Activated CD4-positive, alpha-beta T cell treated with anti-CD3 and anti-CD28 coated beads, Interleukin-2, amount 50 U/mL, for 1 hour (primary cell): Measurements from ENCODE around the gene NME5.

Experiments used
- DNase-seq: peaks from one replicate; pipeline ENCODE4 v3.0.0-alpha.2; 2020

The NME5 gene

DNA sequence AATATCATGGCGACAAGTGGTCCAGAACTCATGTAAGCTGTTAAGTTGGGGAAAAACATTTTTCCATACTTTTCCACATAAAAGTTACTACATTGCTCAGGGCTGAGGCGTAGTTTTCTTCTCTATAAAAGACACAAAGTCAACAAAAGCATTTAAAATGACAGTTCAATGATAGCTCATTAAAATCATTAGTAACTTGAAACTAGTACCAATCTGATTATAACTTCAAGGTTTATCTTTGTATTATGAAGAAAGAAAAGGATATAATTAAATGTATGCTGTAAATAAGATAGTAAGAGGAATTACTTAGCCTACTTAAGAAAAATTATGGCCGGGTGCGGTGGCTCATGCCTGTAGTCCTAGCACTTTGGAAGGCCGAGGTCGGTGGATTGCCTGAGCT is 9.9 kb downstream of the NME5 start:
- no peak for DNase-seq

DNA sequence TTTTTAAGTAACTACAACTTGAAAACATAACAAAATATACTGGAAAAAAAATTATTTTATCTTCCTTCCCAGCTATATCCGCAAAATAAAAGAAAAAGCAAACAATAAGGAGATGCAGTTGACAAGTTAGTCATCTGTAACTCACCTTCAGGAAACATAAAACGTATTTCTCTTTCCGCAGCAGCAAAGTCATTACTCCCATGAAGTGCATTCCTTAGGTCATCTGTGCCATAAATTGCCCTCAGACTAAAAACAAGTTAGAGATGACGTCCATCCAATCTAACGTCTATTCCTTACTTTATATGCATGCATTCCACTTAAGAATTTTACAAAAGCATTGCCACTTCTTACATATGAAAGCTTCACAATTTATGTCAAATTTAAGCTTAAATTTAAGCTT is 10.9 kb downstream of the NME5 start:
- DNase-seq, result no peak

DNA sequence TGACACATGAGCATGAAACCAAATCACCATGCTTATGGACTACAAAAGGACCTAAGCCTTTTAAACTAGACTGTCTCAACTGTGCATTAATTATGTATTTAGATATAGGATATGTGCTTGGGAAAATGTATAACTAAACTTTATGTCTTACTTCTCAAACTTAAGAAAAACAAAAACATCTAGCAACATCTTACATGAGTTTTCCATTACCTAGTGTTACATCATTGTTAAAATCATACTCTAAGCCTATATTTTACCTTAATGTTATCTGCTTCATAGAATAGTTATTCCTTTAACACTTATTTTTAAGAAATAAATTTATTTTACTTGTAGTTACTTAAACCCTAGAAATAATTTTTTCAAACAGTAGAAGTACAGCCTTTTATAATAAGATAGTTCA is 24.0 kb downstream of the NME5 start:
- DNase-seq, result no peak

DNA sequence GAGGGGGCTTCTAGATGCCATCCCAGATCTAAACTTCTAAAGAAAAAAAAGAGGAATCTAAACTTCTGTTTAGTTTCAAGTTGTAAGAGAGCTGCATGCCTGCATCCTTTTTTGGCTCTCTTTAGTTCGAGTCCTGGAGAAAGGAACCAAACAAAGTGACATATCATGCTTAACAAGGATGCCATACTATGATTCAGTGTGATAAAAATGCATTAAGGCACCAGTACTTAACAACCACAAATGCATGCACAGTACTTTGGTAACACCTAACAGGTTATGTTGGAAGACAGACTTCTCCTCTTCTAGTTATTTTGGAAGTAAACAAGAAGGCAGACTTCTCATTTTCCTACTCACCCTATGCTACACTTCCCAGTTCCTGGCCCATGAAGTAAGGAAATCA is 27.3 kb downstream of the NME5 start:
- DNase-seq, result no peak

DNA sequence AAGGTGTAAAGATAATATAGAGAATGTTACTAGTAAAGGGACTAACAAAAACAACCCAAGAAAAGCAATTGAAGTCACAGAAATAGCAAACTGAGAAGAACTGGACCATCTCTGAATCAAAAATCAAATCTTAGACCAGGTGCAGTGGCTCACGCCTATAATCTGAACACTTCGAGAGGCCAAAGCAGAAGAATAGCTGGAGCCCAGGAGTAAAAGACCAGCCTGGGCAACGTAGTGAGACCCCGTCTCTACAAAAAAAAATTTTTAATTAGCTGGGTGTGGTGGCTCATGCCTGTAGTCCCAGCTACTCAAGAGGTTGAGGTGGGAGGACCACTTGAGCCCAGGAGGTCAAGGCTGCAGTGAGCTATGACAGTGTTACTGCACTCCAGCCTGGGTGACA is 28.0 kb downstream of the NME5 start:
- no peak for DNase-seq

DNA sequence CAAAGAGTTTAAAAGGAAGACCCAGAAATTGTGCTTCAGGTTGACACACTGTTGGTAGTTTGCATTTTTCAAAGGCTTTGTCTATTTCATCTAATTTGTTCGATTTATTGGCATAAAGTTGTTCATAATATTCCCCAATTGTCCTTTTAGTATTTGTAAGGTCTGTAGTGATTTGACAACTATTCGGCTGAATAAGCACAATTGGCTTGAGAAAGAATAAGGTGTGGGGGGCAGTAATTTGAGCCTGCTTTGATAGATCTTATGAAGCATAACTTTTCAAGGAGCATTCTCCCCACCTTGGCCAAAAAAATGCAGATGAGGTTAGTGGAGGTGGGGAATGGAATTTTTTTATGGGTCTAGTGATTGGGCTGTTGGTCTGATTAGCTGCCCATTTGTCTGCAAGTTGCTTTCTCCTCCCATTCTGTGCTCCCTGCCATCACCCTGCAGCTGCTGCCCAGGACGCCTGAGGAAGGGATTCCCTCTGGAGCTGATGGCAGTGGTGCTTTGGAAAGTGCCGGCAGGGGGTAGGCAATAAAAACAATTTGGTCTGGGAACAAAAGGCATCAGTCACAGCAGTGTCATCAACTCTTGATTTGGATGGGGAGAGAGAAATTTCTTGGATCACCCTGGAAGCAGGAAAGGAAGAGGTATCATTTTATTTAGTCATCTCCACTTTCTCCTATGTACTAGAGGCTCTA is 28.8 kb downstream of the NME5 start:
- no peak for DNase-seq

DNA sequence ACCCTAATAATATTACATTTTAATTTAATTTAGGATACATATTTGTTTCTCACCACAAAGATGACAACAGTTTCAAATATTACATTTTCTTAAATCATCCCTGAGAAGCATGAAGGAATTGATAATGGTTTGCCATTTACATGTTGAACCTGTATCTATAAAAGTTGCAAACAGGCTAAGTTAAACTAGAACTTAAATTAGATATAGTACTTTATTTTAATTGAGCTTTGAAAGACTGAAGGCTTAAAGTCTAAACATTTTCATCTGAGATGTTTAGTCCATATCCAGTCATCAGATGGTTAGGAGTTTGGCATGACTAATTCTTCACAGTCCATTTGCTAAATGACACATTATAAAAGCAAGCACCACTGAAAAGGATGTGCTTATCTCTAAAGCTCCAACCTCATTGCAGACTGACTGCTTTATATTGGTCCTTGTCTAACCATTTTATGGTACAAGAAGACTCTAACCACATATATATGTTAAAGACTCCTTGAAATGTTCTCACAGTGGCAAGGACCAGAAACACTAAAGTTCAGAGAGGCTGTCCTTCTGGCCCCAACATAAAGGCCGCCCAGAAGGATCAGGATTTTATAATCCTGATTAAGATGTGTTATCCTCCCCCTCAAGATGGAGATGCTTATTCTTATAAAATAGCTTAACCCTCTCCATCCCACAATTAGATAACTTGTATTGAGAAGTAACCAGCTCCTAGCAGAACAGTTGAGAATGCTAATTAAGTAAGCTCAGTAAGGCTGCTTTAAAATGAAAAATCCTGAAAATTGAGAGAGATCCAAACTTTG is 29.6 kb downstream of the NME5 start:
- DNase-seq, result no peak

DNA sequence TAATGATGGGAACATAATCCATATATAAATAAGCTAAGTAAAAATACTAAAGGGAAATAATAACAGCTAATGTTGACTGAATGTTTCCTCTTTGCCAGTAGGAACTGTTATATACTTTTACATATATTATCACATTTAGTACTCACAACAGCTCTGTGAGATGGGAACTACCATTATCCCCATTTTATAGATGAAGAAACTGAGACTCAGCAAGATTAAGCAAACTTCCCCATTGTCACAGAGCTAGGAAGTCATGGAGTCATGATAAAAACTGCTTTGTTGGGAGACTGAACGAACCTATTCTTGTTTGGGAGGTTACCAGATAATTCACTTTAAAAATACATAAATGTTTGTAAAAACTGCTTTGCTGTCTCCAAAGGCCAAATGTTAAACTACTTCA is 32.0 kb downstream of the NME5 start:
- no peak for DNase-seq

DNA sequence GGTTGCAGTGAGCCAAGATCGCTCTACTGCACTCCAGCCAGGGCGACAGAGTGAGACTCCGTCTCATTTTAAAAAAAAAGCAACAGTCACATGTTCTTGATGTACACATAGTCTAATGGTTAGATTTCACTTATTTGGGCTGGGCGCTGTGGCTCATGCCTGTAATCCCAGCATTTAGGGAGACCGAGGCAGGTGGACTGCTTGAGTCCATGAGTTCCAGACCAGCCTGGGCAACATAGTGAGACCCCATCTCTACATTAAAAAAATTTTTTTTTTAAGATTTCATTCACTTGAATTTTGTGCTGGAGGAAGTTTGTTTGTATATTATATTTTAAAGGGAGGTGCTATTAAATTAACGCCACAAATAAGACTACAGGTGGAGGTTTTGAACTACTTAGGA is 33.5 kb downstream of the NME5 start:
- no peak for DNase-seq

DNA sequence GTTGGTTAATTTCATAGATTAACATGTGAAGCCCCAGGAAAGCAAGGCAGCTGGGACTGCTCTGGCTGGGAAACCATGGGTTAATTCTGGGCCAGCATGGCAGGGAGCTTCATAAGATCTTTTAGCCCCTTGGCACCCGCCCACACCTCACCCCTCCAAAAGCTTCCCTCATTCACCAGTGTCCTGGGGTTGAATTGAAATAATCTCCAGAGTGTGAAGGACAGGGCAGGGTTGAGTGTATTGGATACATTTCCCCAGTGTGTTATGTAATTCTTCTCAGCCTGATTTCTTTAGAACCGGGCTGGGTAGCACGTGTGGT is 36.0 kb downstream of the NME5 start:
- no peak for DNase-seq

DNA sequence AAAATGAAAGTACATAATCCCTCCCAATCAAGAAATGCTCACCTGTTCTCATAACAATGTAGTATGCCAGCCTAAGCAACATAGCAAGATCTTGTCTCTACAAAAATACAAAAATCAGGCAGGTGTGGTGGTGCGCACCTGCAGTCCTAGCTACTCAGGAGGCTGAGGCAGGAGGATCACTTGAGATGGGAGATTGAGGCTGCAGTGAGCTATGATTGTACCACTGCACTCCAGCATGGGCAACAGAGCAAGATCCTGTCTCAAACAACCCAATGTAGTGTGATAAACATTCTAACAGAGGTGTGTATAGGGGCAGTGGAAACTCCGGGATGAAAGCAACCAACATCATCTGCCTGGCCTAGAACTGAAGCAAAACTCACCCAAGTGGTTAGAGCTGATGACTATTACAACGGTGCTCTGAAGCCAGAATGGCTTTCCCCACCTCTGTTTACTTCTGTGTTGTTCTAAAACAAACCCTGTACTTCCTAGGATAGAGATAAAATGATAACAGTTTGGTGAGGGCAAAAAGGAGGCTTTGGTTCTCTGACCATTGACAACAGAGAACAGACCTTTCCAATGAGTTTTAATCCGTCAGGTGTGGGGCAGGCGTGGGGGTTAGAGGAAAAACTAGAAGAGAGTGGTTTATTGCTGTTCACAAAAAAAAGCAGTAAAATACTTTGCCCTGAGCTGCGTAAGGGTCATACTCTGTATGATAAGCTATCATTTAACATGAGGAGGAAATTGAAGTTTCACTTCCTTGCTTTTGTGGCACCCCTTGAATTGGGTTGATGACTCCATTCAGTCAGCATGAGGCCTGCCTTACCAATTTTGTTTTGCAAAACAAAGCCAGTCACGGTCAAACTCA is 36.5 kb downstream of the NME5 start:
- no peak for DNase-seq

DNA sequence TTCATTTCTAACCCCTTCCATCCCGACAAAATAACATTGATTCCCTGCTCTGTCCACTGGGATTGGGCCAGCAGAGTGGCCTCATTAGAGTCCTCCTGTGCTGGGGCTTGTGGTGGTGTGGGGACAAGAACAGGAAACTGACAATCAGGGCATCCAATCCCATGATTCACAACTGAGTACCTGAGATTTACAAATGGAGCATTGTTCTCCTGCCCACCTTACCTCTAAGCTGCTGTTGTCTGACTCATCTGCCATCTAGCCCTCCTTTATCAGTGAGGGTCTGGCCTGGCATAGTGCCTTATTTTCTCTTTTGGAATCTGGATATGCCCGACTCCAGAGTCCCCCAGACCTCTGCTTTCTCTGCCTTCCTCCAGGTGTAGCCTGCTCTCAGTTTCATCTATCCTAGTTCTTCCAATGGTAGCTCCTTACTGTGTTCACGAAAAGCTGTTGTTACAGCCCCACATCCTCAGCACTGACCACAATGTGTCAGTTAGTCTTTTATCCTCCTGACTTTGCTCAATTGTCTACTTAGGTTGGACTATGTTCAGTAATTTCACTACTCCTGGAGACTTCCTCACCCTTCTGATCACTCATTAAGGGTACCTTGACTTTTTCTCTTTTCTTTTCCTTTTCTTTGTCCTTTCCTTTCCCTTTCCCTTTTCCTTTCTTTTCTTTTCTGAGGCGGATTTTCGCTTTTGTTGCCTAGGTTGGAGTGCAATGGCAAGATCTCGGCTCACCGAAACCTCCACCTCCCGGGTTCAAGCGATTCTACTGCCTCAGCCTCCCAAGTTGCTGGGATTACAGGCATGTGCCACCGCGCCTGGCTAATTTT is 42.0 kb downstream of the NME5 start:
- no peak for DNase-seq

DNA sequence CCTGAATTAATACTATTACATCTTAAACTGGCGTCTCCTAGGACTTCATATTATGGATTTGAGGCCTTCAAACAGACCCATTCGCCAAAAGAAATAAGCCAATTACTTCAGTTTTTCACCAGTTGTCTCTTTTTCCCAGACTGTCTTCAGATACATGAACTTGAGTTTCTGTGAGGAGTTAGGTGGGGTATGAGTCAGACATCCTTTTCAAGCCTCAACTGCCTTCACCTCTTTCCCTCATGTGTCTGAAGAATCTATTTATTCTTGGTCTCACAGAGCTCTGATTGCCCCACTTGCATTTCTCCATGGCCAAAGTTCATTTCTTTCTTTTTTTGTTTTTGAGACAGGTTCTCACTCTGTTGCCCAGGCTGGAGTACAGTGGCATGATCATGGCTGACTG is 42.9 kb downstream of the NME5 start:
- no peak for DNase-seq

DNA sequence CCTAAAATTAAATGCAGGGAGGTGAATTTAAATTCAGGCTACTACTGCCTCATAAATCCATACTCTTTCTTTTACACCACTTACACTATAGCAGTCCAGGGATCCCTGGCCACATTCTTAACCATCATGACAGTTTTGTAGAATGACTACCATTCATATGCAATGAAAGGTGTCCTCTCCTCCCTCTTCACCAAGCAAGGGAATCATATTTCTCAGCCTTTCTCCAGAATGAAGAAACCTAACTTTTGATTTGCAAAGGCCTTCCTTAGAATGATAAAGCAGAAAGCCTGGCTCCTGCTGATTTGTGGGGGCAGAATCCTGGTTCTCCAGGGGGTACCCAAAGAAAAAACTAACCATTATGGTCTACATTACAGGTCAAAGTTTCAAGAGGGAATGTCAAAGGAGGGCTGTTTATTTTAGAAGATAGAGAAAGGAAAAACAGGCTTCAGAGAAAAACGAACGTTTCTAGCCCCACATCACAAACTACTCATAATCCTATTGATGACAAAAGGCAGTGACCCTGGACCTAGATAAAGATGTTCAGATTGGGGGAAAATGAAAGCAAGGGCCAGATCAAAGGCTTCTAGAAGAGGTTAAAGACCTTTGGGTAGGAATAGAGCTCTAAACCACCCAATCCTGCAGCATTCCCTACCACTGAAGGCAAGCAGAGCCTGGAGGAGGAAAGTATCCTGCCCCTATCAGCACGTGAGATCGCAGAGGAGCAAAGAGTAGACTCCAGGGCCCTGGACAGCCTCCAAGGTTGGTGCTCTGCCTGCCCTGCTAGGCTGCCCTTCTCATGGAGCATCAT is 43.9 kb downstream of the NME5 start:
- DNase-seq, result no peak

DNA sequence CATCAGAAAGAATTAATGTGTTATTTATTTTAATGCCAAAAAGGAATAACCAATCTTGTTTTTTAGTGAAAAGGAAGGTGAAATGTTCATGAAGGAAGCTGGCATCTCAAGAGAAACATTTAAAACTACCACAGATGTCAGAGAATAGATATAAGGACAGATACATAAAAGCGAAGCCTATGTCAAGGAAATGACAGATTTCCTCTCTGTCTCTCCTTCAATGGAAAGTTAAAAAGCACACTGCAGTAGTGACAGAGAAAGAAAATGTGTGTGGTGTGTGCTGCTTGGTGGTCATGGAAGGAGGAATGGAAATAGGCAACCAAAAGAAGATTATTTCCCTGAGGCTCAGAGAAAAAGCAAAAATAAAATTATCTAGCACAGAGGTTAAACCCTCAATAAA is 46.2 kb downstream of the NME5 start:
- no peak for DNase-seq

DNA sequence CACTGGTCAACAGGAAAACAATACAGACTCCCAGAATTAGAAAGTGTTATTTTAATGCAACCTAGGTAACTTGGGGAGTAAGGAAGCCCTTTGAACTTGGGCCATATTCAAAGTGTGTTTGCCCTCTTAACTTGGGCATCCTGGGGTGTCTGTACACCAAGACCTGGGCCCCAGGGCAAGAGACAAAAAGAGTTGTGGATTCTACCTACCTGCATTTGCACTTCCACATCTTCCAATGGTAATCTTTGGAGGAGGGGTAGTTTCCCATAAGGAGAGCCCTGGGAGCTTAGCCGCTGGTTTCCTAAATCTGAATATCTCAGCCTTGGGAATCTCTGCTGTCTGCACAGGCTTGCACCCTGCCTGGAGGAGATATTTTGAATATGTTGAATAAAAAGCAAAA is 46.9 kb downstream of the NME5 start:
- DNase-seq, result no peak

DNA sequence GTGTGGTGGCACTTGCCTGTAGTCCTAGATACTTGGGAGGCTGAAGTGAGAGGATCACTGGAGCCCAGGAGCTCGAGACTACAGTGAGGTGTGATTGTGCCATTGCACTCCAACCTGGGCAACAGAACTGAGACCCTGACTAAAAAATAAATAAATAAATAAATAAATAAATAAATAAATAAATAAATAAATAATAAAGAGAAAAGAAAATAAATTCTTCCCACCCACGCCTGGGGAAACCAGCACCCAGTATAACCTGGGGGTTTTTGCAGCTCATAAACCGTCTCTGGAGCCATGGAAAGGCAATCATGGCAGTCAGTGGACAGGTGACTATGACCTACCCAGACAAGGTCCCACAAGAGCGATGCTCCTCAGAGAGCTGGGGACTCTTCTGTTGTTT is 47.5 kb downstream of the NME5 start:
- DNase-seq, result no peak

DNA sequence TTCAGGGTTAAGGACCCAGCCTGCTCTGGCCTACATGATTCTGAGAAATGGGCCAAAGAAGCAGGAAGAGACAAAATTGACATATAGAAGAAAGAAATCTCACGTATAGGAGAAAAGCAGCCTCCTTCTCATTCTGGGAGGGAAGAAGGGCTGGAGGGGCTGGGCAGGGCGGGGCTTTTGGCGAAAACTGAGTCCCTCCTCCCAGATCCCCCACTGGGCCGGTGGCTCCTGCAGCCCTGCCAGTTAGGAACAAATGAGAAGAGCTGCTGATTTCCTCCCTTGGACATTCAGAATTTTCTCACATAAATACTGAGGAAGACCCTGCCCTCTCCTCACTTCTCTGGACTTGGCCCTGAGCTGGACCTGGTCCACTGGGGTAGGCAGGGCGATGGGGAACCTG is 55.5 kb downstream of the NME5 start, which contains the start of gene WNT8A:
Gene WNT8A (plus strand): TSS at position 332 of the 400 bp plus-strand sequence. CDS start 95 bp downstream, outside the sequence.
- no peak for DNase-seq

DNA sequence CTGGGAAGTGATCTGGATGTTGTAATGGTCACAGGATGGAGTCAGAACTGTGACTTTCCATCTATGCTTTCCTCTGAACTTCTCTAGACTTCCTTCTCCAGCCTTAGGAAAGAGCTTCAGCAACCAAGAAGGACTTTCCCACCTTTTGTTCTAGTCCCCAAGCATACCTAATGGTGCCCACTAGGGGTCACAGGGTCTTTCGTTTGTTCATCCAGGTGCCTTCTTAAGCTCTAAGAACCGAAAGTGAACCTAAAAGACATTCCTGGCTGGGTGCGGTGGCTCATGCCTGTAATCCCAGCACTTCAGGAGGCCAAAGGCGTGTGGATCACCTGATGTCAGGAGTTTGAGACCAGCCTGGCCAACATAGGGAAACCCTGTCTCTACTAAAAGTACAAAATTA is 57.2 kb downstream of the NME5 start:
- DNase-seq, result no peak

DNA sequence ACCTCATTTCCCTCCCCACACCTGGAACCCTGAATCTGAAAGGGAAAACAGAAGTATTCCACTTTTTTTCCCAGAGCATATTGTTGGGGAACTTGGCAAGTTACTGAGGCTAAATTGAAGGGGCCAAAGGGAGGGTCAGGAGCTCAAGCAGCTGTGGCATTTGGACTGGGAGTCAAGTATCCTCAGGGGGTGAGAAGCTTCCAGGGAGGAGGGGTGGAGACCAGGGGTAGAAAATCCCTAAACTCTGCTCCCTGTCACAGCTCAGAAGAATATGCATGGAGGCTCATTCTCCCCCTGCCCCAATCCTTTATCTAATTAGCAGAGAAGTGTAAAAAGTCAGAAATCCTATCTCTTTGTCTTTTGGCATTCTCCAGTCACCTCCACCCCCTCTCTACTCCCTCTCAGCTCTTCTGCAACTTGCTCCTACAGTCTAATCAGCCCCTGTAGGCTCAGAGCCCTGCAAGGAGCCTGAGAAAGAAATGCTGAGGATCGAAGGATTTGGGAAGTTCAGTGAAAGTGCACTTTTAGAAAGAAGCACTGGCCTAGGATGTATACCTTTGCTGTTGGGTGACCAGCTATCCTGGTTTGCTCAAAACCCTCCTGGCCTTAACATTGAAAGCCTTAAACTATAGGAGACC is 61.1 kb downstream of the NME5 start:
- DNase-seq, result no peak

DNA sequence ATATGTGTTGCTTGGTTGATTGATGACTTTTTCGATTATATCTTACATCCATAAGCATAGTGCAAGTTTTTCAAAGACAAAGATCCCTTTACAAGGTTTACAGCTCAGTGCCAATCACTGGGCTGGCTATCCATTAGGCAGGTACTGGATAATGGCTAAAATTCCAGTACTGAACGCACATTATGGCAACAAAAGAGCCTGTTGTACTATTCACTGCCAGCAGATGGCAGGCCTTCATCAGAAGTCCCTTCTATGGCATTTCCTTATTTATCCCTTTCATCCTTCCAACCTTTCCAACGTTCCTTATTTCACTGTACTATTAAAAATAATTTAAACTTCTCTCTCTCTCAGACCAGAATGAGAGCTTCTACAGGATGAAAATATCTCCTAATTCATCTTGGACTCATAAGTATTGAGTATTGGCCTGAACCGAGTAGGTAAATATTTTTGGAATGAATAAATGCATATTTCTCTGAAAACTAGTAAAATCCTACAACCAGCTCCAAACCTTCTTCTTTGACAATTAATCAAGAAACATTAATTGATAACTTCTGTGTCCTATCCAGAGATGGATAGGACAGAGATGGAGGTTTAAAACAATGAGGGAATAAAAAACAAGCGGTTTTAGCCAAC is 62.0 kb downstream of the NME5 start:
- DNase-seq, result peak; percentile 41
